Neural cell (in vitro differentiated cells): ENCODE measurements around the gene RND2. TPM values are rescaled to one million over a fixed set of nuclear protein-coding genes. Genes with fewer than 3 reads are reported as not detected.
"Not testable (repeated sequence)": the region's sequence is repeated elsewhere in the genome, so short reads cannot be mapped to it uniquely, and the experiment has no call there.

Experiments
- H2AFZ ChIP-seq: fragments of 200-600, 300-800 bp; sonication (generic), shearing (Covaris generic); 2 replicates; pipeline ENCODE4 v1.6.0; 2014; ENCODE audit warnings: low read depth, mild to moderate bottlenecking, antibody characterized with exemption, low read length, moderate library complexity
- H3F3A ChIP-seq: fragments of 200-600 bp; shearing (Covaris generic); 2 replicates; pipeline ENCODE4 v1.6.1; 2016; ENCODE audit warnings: mild to moderate bottlenecking, moderate library complexity, mixed read lengths, antibody characterized with exemption, low read length; ENCODE audit not compliant: insufficient read depth, poor library complexity, severe bottlenecking
- H3K27ac ChIP-seq: fragments of 200-600, 300-800 bp; sonication (generic), shearing (Covaris generic); 2 replicates; pipeline ENCODE4 v1.5.1; 2014; ENCODE audit warnings: mild to moderate bottlenecking, low read length, moderate library complexity
- H3K27me3 ChIP-seq: fragments of 300-800, 200-600 bp; sonication (generic), shearing (Covaris generic); 2 replicates; pipeline ENCODE4 v1.6.0; 2014; ENCODE audit warnings: mild to moderate bottlenecking, low read depth, low read length, moderate library complexity; ENCODE audit not compliant: insufficient read depth
- H3K36me3 ChIP-seq: fragments of 300-800, 200-600 bp; sonication (generic), shearing (Covaris generic); 2 replicates; pipeline ENCODE4 v1.5.1; 2014; ENCODE audit warnings: mild to moderate bottlenecking, antibody characterized with exemption, low read length, moderate library complexity; ENCODE audit not compliant: insufficient read depth
- H3K4me2 ChIP-seq: fragments of 300-800, 200-600 bp; sonication (generic), shearing (Covaris generic); 2 replicates; pipeline ENCODE4 v1.6.0; 2014; ENCODE audit warnings: mild to moderate bottlenecking, low read length
- H3K4me3 ChIP-seq: fragments of 300-800, 200-600 bp; sonication (generic), shearing (Covaris generic); 2 replicates; pipeline ENCODE4 v1.5.1; 2014; ENCODE audit warnings: mild to moderate bottlenecking, low read length, moderate library complexity
- H3K79me2 ChIP-seq: fragments of 200-600 bp; shearing (Covaris generic); replicated peaks from 2 replicates; pipeline ENCODE4 v1.6.0; 2014; ENCODE audit warnings: mild to moderate bottlenecking, low read length, moderate library complexity; ENCODE audit not compliant: insufficient read depth
- H3K9ac ChIP-seq: fragments of 300-800, 200-600 bp; sonication (generic), shearing (Covaris generic); 2 replicates; pipeline ENCODE4 v1.6.1; 2016; ENCODE audit warnings: mild to moderate bottlenecking, low read length, mixed read lengths
- H3K9me2 ChIP-seq: fragments of 200-600 bp; shearing (Covaris generic); 2 replicates; pipeline ENCODE4 v1.6.1; 2016; ENCODE audit warnings: mild to moderate bottlenecking, low read length, mixed read lengths; ENCODE audit not compliant: insufficient read depth
- H3K9me3 ChIP-seq: fragments of 200-600, 300-800 bp; sonication (generic), shearing (Covaris generic); 2 replicates; pipeline ENCODE4 v1.6.1; 2016; ENCODE audit warnings: mild to moderate bottlenecking, mixed run types, low read length, moderate library complexity, mixed read lengths
- H4K20me1 ChIP-seq: fragments of 200-600 bp; shearing (Covaris generic); 2 replicates; pipeline ENCODE4 v1.6.1; 2016; ENCODE audit warnings: mild to moderate bottlenecking, mixed run types; ENCODE audit not compliant: insufficient read depth
- EP300 ChIP-seq: fragments of 450-650 bp; conservative IDR thresholded peaks from 2 replicates; pipeline ENCODE4 v1.6.1; 2014; ENCODE audit warnings: antibody characterized with exemption, mild to moderate bottlenecking, moderate library complexity; ENCODE audit not compliant: poor library complexity, severe bottlenecking
- EZH2 ChIP-seq: fragments of 200-600, 300-800 bp; shearing (Covaris generic), sonication (generic); IDR thresholded peaks from 2 replicates; pipeline ENCODE4 v1.6.1; 2014; ENCODE audit warnings: antibody characterized with exemption, low read length, borderline replicate concordance, mild to moderate bottlenecking; ENCODE audit not compliant: insufficient read depth, poor library complexity, severe bottlenecking
- MXI1 ChIP-seq: fragments of 450-650 bp; conservative IDR thresholded peaks from 2 replicates; pipeline ENCODE4 v1.6.1; 2014; ENCODE audit warnings: antibody characterized with exemption, mild to moderate bottlenecking; ENCODE audit not compliant: poor library complexity, severe bottlenecking
- POLR2AphosphoS5 ChIP-seq: IDR thresholded peaks from 2 replicates; pipeline ENCODE4 v1.6.1; 2012
- RAD21 ChIP-seq: fragments of 450-650 bp; conservative IDR thresholded peaks from 2 replicates; pipeline ENCODE4 v1.6.1; 2014; ENCODE audit warnings: antibody characterized with exemption, mild to moderate bottlenecking, moderate library complexity
- SMC3 ChIP-seq: fragments of 450-650 bp; conservative IDR thresholded peaks from 2 replicates; pipeline ENCODE4 v1.6.1; 2014; ENCODE audit warnings: antibody characterized with exemption, mild to moderate bottlenecking, moderate library complexity; ENCODE audit not compliant: poor library complexity
- TAF1 ChIP-seq: IDR thresholded peaks from 2 replicates; pipeline ENCODE4 v1.6.1; 2012; ENCODE audit warnings: low read depth
- polyA plus RNA-seq: library from polyadenylated mRNA; depleted of rRNA; stranded (reverse); fragments of >200 nt; gene quantifications from 2 replicates; pipeline ENCODE4 v1.2.3, GENCODE V29; 2014
- TF ChIP-seq, protein P1 (sequence below): IDR thresholded peaks from 2 replicates; pipeline ENCODE4 v1.6.1; 2012; ENCODE audit warnings: borderline replicate concordance
- TF ChIP-seq, protein P2 (sequence below): fragments of 450-650 bp; IDR thresholded peaks from 2 replicates; pipeline ENCODE4 v1.5.1; 2014; ENCODE audit warnings: antibody characterized with exemption, mild to moderate bottlenecking, moderate library complexity; ENCODE audit not compliant: poor library complexity, severe bottlenecking

Gene RND2
- polyA plus RNA-seq, 1 donor from 2014 or later = 43.8 TPM

GRCh38 chr17:43051969-43052368 lies 26.9 kb downstream of the RND2 start:
- H3K9me2 ChIP-seq = no peaks in the 10 kb centered on the region
- no peaks in the 10 kb centered on the region for H3F3A ChIP-seq
- no peaks in the 10 kb centered on the region for H3K36me3 ChIP-seq
- no peak overlapping the region for H2AFZ ChIP-seq
- H3K27ac ChIP-seq = no peak overlapping the region
- TF ChIP-seq TAF1 (no peak), RAD21 (no peak), EZH2 (no peak), EP300 (no peak)
- TF ChIP-seq, protein P1, sequence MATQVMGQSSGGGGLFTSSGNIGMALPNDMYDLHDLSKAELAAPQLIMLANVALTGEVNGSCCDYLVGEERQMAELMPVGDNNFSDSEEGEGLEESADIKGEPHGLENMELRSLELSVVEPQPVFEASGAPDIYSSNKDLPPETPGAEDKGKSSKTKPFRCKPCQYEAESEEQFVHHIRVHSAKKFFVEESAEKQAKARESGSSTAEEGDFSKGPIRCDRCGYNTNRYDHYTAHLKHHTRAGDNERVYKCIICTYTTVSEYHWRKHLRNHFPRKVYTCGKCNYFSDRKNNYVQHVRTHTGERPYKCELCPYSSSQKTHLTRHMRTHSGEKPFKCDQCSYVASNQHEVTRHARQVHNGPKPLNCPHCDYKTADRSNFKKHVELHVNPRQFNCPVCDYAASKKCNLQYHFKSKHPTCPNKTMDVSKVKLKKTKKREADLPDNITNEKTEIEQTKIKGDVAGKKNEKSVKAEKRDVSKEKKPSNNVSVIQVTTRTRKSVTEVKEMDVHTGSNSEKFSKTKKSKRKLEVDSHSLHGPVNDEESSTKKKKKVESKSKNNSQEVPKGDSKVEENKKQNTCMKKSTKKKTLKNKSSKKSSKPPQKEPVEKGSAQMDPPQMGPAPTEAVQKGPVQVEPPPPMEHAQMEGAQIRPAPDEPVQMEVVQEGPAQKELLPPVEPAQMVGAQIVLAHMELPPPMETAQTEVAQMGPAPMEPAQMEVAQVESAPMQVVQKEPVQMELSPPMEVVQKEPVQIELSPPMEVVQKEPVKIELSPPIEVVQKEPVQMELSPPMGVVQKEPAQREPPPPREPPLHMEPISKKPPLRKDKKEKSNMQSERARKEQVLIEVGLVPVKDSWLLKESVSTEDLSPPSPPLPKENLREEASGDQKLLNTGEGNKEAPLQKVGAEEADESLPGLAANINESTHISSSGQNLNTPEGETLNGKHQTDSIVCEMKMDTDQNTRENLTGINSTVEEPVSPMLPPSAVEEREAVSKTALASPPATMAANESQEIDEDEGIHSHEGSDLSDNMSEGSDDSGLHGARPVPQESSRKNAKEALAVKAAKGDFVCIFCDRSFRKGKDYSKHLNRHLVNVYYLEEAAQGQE = no peak
- H3K27me3 ChIP-seq = no peaks in the 10 kb centered on the region
- H4K20me1 ChIP-seq = no peaks in the 10 kb centered on the region
- H3K4me2 ChIP-seq = no peak overlapping the region
- no peak overlapping the region for H3K9ac ChIP-seq
- no peak overlapping the region for H3K4me3 ChIP-seq
- H3K79me2 ChIP-seq = no peaks in the 10 kb centered on the region
- no peaks in the 10 kb centered on the region for H3K9me3 ChIP-seq

DNA sequence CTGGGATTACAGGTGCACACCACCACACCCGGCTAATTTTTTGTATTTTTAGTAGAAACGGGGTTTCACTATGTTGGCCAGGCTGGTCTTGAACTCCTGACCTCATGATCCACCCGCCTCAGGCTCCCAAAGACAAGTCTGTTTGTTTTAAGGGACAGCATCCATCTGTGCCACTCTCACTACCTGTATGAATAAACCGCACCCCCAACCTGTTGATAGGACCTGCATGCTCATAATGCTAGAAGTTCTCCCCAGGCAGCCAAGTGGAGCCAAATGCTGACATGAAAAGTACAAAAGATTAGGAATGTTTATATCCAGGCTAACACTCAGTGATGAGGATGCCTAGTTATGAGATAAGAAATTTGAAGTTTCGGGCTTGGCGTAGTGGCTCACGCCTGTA lies 28.0 kb downstream of the RND2 start:
- not testable (repeated sequence) for H3K27ac ChIP-seq, H3K9me2 ChIP-seq, H4K20me1 ChIP-seq, H3K9ac ChIP-seq, H3K36me3 ChIP-seq, H3K79me2 ChIP-seq, H2AFZ ChIP-seq, H3K4me2 ChIP-seq, H3F3A ChIP-seq, H3K27me3 ChIP-seq, H3K4me3 ChIP-seq, H3K9me3 ChIP-seq

- H3F3A ChIP-seq = no peaks in the 10 kb centered on the region
- H3K4me3 ChIP-seq = no peak overlapping the region
- no peak overlapping the region for H3K9ac ChIP-seq
- H3K27ac ChIP-seq = no peak overlapping the region
- H3K27me3 ChIP-seq = no peaks in the 10 kb centered on the region
- H3K9me2 ChIP-seq = no peaks in the 10 kb centered on the region
- no peaks in the 10 kb centered on the region for H3K79me2 ChIP-seq
- no peaks in the 10 kb centered on the region for H4K20me1 ChIP-seq
- H3K4me2 ChIP-seq = no peak overlapping the region
- no peak overlapping the region for H2AFZ ChIP-seq
- no peak for TF ChIP-seq MXI1
- no peak for TF ChIP-seq EZH2
- no peak for TF ChIP-seq EP300
- no peak for TF ChIP-seq TAF1
- TF ChIP-seq POLR2AphosphoS5 = no peak
- TF ChIP-seq SMC3 = no peak
- TF ChIP-seq RAD21 = no peak
- TF ChIP-seq, protein P2, sequence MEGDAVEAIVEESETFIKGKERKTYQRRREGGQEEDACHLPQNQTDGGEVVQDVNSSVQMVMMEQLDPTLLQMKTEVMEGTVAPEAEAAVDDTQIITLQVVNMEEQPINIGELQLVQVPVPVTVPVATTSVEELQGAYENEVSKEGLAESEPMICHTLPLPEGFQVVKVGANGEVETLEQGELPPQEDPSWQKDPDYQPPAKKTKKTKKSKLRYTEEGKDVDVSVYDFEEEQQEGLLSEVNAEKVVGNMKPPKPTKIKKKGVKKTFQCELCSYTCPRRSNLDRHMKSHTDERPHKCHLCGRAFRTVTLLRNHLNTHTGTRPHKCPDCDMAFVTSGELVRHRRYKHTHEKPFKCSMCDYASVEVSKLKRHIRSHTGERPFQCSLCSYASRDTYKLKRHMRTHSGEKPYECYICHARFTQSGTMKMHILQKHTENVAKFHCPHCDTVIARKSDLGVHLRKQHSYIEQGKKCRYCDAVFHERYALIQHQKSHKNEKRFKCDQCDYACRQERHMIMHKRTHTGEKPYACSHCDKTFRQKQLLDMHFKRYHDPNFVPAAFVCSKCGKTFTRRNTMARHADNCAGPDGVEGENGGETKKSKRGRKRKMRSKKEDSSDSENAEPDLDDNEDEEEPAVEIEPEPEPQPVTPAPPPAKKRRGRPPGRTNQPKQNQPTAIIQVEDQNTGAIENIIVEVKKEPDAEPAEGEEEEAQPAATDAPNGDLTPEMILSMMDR = no peak
- TF ChIP-seq, protein P1 = no peak
- H3K9me3 ChIP-seq = no peaks in the 10 kb centered on the region
- no peaks in the 10 kb centered on the region for H3K36me3 ChIP-seq
These were observed 31.0 kb downstream of the RND2 start for GRCh38 chr17:43056051-43056450.
